Upper lobe of left lung (tissue), 6 donors: ENCODE results near the gene DNAJB13. TPM values are rescaled to one million over a fixed set of nuclear protein-coding genes. Genes with fewer than 3 reads are reported as not detected.

Experiments used
- ATAC-seq, 2 donors: fragments of 200-7000 bp; cut with Tn5 transposase; one replicate each; pipeline ENCODE4 v1.9.1; 2022; ENCODE audit warnings: mild to moderate bottlenecking in 2 of 2, moderate library complexity in 2 of 2; ENCODE audit not compliant: low FRiP score in 2 of 2
- DNase-seq, 2 donors: peaks; one replicate each; pipeline ENCODE4 v3.0.0-alpha.2; 2019 to 2020
- H3K27ac ChIP-seq, 4 donors: fragments of 200-600 bp; sonication (generic); one replicate each; pipeline ENCODE4 v1.5.1; 2016 to 2019
- H3K27me3 ChIP-seq, 4 donors: fragments of 200-600 bp; sonication (generic); one replicate each; pipeline ENCODE4 v1.5.1; 2017 to 2019
- H3K36me3 ChIP-seq, 4 donors: fragments of 200-600 bp; sonication (generic); one replicate each; pipeline ENCODE4 v1.5.1; 2016 to 2019
- H3K4me1 ChIP-seq, 4 donors: fragments of 200-600 bp; sonication (generic); one replicate each; pipeline ENCODE4 v1.5.1; 2018 to 2019
- H3K4me3 ChIP-seq, 4 donors: fragments of 200-600 bp; sonication (generic); one replicate each; pipeline ENCODE4 v1.5.1; 2017 to 2019; ENCODE audit warnings: mild to moderate bottlenecking in 2 of 4, moderate library complexity in 1 of 4
- H3K9me3 ChIP-seq, 4 donors: fragments of 200-600 bp; sonication (generic); one replicate each; pipeline ENCODE4 v1.5.1; 2018 to 2019
- EP300 ChIP-seq, 4 donors: sonication (generic); formaldehyde crosslinking; IDR thresholded peaks; one replicate each; pipeline ENCODE4 v1.5.1; 2017; ENCODE audit warnings: antibody characterized with exemption in 4 of 4, control low read depth in 2 of 4
- POLR2A ChIP-seq, 4 donors: fragments of 450-650 bp; IDR thresholded peaks; one replicate each; pipeline ENCODE4 v1.5.1; 2016 to 2017; ENCODE audit warnings: antibody characterized with exemption in 4 of 4, mild to moderate bottlenecking in 2 of 4
- POLR2AphosphoS5 ChIP-seq, 2 donors: sonication (generic); formaldehyde crosslinking; IDR thresholded peaks; one replicate each; pipeline ENCODE4 v1.5.1; 2017; ENCODE audit warnings: antibody characterized with exemption in 2 of 2
- WGBS, 2 donors: methylation state at CpG; one replicate each; pipeline ENCODE4 v1.1.5; 2017 to 2018; 5-methylcytosine and 5-hydroxymethylcytosine counted together
- total RNA-seq, 6 donors: library from RNA; depleted of rRNA in 4 of 6; stranded (reverse); fragments of >200 nt in 4 of 6; gene quantifications; one replicate each; pipeline versions ENCODE4 v1.1.0 to v1.2.1, GENCODE V29; 2016 to 2021
- TF ChIP-seq, protein P1 (sequence below), 6 experiments: fragments of 450-650 bp in 4 of 6; fragments of 200-600 bp in 2 of 6; sonication (generic) in 2 of 6; IDR thresholded peaks; one replicate each; pipeline ENCODE4 v1.5.1; 2016 to 2019; ENCODE audit warnings: antibody characterized with exemption in 6 of 6
- donor health status: DM: no; HTN: no; CAD: no; lungs with moderate emphysema.
- donor health status: DM: no; HTN: yes; CAD: no; lungs with severe emphysema.

Gene DNAJB13
- total RNA-seq, 6 donors from 2014 or later, result 0.49 to 16.5 (median 6.3) TPM

DNA sequence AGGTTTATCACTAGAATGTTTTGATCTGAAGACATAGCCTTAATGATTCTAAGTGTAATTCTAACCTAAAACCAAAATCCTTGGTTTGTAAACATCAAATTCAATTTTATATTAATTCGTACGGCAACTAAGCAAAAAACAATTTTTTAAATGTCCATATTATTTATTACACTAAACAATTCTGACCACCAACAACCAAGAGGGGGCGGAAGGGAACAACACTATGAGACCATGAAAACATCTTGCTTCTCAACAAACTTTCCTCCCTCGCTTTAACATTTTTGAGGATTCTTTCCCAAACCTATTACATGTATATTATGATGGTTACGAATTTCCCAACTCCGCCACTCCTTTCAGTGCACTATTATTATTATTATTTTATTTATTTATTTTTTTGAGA, 38.3 kb downstream of the DNAJB13 start:
- Histone ChIP-seq H3K4me1 (peaks cover 0 to 12% (median 7%) of the 10 kb centered on the region in 4 donors), H3K27ac (no peak overlapping the region), H3K9me3 (no peaks in the 10 kb centered on the region), H3K4me3 (no peak overlapping the region), H3K27me3 (no peaks in the 10 kb centered on the region), H3K36me3 (no peaks in the 10 kb centered on the region)
- no peak for ATAC-seq
- no peak for DNase-seq
- 94 to 97% methylated on average over 6 of the region's 6 CpGs for WGBS, 2 donors
- TF ChIP-seq POLR2AphosphoS5 (IDR thresholded peaks at IDR 0.05) (no peak), EP300 (IDR thresholded peaks at IDR 0.05) (no peak), POLR2A (IDR thresholded peaks at IDR 0.05) (no peak)
- TF ChIP-seq, protein P1, sequence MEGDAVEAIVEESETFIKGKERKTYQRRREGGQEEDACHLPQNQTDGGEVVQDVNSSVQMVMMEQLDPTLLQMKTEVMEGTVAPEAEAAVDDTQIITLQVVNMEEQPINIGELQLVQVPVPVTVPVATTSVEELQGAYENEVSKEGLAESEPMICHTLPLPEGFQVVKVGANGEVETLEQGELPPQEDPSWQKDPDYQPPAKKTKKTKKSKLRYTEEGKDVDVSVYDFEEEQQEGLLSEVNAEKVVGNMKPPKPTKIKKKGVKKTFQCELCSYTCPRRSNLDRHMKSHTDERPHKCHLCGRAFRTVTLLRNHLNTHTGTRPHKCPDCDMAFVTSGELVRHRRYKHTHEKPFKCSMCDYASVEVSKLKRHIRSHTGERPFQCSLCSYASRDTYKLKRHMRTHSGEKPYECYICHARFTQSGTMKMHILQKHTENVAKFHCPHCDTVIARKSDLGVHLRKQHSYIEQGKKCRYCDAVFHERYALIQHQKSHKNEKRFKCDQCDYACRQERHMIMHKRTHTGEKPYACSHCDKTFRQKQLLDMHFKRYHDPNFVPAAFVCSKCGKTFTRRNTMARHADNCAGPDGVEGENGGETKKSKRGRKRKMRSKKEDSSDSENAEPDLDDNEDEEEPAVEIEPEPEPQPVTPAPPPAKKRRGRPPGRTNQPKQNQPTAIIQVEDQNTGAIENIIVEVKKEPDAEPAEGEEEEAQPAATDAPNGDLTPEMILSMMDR (IDR thresholded peaks at IDR 0.05), result no peak

- Histone ChIP-seq H3K4me1 (peaks cover 0 to 15% (median 3%) of the 10 kb centered on the region in 4 donors), H3K27ac (peak overlapping the region in 1 of 4 donors; percentile 17), H3K4me3 (no peak overlapping the region), H3K36me3 (no peaks in the 10 kb centered on the region), H3K27me3 (no peaks in the 10 kb centered on the region), H3K9me3 (no peaks in the 10 kb centered on the region)
- ATAC-seq (no peak), DNase-seq (no peak)
- TF ChIP-seq EP300 (IDR thresholded peaks at IDR 0.05) (no peak), POLR2AphosphoS5 (IDR thresholded peaks at IDR 0.05) (no peak), POLR2A (IDR thresholded peaks at IDR 0.05) (no peak)
- TF ChIP-seq, protein P1 (IDR thresholded peaks at IDR 0.05), result no peak
- 66 to 71% methylated on average over 2 of the region's 2 CpGs for WGBS, 2 donors
Observed at GRCh38 chr11:73990730-73991129, 39.9 kb downstream of the DNAJB13 start.

GRCh38 chr11:73991471-73992006, 40.7 kb downstream of the DNAJB13 start:
- Histone ChIP-seq H3K36me3 (no peaks in the 10 kb centered on the region), H3K9me3 (no peaks in the 10 kb centered on the region), H3K27ac (peak overlapping the region in 1 of 4 donors; percentile 17), H3K27me3 (no peaks in the 10 kb centered on the region), H3K4me3 (no peak overlapping the region), H3K4me1 (peaks cover 0 to 15% (median 3%) of the 10 kb centered on the region in 4 donors)
- no peak for ATAC-seq
- 86 to 92% methylated on average over 5 to 6 of the region's 6 CpGs for WGBS, 2 donors
- TF ChIP-seq, protein P1 (IDR thresholded peaks at IDR 0.05), result no peak
- TF ChIP-seq POLR2AphosphoS5 (IDR thresholded peaks at IDR 0.05) (no peak), EP300 (IDR thresholded peaks at IDR 0.05) (no peak), POLR2A (IDR thresholded peaks at IDR 0.05) (no peak)
- no peak for DNase-seq

GRCh38 chr11:73995247-73995646, 44.4 kb downstream of the DNAJB13 start:
- no peaks in the 10 kb centered on the region for H3K27me3 ChIP-seq
- WGBS, 2 donors, result 40 to 59% methylated on average over 2 of the region's 2 CpGs
- ATAC-seq (peak; percentile 73 to 81), DNase-seq (no peak)
- no peaks in the 10 kb centered on the region for H3K36me3 ChIP-seq
- peak overlapping the region in 2 of 4 donors; percentile 21 to 36 for H3K27ac ChIP-seq
- no peaks in the 10 kb centered on the region for H3K9me3 ChIP-seq
- no peak overlapping the region for H3K4me3 ChIP-seq
- peaks cover 0 to 15% (median 3%) of the 10 kb centered on the region in 4 donors for H3K4me1 ChIP-seq
- TF ChIP-seq POLR2A (IDR thresholded peaks at IDR 0.05), result peak in 1 of 4 donors; percentile 23
- TF ChIP-seq EP300 (IDR thresholded peaks at IDR 0.05), result no peak

GRCh38 chr11:73995731-73996130, 44.9 kb downstream of the DNAJB13 start:
- Histone ChIP-seq H3K27ac (peak overlapping the region in 2 of 4 donors; percentile 25 to 27), H3K36me3 (peaks cover 0 to 3% (median 0%) of the 10 kb centered on the region in 4 donors), H3K4me3 (no peak overlapping the region), H3K4me1 (peaks cover 0 to 15% (median 3%) of the 10 kb centered on the region in 4 donors), H3K27me3 (no peaks in the 10 kb centered on the region), H3K9me3 (no peaks in the 10 kb centered on the region)
- no peak for DNase-seq
- TF ChIP-seq EP300 (IDR thresholded peaks at IDR 0.05) (no peak), POLR2AphosphoS5 (IDR thresholded peaks at IDR 0.05) (no peak), POLR2A (IDR thresholded peaks at IDR 0.05) (no peak)
- TF ChIP-seq, protein P1 (IDR thresholded peaks at IDR 0.05), result no peak
- WGBS, 2 donors, result 81 to 88% methylated on average over 2 of the region's 2 CpGs
- no peak for ATAC-seq
